Measurements from ENCODE around the gene ERP27. TPM values are rescaled to one million over a fixed set of nuclear protein-coding genes. Genes with fewer than 3 reads are reported as not detected.

Gene ERP27
- total RNA-seq, 1 experiment from 2014 or later, result 0.03 TPM

DNA sequence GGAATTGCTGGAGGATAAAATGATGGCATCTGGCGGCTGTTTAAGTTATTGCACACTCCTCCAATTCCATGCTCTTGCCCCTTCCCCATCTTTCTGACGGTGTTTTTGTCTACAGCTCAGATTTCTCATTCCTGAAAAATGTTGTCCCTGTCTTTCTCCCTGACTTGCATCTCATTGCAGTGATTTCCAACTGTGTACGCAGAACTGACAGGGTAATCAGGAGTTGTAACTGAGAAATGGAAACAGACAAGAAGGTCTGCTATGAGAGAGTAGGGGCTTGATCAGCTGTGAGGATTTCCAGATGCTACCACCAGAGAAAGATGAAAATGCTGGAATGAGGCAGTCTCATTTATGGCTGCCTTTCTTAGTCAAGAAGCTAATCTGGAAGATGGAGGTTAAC lies 1.3 kb downstream of the ERP27 start:
- no peak for DNase-seq (ENCODE audit: low read depth)

DNA sequence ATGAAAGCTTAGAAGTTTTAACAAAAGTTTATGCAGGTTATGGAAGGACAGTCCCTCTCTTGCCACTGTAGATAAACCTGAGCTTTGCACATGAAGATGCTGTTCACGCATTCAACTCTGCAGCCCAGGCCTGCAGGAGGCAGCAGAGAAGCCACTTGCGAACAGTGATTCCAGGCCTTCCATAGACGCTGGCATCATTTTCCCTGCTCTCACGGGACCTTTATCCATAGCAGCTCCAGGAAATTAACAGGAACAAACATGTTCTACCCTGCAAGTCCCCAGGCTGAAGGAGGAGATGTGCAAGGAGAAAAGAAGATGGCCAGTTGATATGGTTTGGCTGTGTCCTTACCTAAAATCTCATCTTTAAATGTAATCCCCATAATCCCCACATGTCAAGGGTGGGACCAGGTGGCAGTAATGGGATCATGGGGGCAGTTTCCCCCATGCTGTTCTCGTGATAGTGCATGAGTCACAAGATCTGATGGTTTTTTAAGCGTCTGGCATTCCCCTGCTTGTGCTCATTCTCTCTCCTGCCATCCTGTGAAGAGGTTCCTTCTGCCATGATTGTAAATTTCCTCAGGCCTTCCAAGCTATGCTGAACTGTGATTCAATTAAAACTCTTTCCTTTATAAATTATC lies 2.0 kb downstream of the ERP27 start:
- peak; percentile 21 for DNase-seq (ENCODE audit: low read depth)

DNA sequence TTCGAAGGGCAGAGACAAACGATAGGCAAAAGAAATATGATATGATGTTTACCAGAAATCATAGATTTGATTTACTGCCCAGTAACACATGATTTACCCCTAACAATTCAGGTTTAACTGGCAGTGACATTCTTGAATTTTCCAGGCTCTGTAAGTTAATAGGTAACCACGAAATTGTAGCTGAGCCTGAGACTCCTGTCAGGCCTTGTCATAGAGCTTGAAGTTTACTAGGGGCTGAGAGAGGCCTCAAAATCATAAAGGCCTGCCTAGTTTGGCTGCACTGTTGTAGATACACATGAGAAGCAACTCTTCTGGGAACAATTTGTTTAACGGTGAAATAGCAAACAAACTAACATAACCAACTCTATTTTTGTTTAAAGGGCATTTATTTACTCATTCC lies 3.3 kb downstream of the ERP27 start:
- no peak for DNase-seq (ENCODE audit: low read depth)

DNA sequence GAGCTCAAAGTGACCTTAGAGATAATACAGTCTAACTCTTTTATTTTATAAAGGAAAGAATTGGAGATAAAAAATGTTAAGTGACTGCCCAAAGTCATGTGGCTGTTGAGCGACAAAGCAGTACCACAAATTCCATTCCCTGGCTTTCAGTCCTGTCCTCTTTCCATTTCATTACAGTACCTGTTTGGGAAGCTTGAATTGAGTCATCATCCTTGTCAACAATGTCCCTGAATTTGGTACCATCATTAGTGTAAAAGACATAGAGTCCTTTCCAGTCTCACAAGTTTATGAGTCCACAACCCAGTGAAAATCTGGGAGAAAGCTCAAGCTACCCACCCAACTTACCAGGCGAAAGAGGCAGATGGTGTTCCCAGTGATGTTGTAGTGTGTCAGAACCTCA lies 3.8 kb downstream of the ERP27 start:
- DNase-seq (ENCODE audit: low read depth), result no peak

DNA sequence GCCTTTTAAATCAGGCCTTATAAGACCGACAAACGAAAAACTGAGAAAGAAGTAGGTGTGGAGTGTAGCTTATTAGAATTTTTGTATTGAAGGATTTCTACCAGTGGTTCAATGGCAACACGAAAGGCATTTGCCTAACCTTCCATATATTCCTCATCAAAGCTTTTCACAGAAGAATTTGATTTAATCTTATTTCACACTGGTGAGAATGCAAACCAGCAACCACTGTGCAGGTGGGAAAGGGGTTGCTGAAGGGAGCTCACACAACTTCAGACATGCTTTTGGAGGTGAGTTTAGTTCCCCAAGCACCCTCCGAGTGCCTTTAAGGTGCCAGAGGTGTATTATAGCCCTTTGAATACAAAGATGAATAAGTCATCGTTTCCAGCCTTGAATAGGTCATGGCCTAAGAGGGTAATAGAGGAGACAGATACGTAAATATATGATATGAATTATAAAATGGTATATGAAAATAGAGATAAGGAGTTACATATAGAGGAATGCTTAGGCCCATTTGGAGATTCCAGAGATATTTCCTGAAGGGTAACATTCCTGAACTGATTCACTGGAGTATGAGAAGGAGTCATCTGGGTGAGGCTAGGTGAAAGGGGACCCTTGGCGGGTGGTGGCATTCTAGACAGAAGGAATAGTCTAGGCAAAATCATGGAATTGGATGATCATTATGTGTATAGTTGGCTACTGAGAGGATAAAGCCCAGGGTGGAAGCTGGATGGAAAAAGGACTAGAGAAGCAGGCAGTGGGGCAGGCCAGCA lies 6.4 kb downstream of the ERP27 start:
- DNase-seq (ENCODE audit: low read depth), result no peak

DNA sequence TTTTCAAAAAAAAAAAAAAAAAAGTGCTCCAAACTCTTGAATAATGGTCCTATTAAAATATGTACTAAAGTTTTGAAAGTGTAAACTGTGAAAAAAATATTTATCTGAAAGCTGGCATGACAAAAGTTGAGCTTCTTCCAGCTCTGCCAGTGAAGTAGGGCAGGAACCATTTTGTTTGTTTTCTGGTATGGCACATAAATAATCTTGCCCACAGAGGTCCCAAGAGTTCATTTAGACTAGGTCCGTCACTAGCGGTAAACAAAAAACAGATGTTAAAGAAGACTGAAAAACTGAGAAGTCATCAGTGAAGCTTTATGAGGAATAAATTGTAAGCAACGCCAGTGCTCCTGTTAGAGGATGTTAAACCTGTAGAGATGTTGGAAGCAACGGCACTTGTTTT lies 7.0 kb downstream of the ERP27 start:
- no peak for DNase-seq (ENCODE audit: low read depth)

DNA sequence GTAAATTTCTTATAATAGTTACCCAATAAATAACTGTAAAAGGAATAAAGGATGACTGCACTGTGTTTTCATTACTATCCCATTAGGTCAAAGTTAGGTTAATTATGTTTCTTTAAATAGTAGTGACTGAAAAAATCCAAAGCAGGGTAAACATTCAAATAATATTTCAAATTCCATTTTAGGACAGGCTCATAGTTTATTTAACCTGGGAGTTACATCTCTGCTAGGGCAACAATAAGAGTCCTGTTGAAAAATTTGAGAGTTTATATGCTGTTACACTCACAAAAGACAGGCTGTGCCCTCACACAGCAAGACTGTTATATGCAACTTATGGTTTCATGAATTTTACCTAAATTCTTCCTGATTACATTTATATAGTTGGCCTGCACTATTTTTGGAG lies 8.0 kb downstream of the ERP27 start:
- no peak for DNase-seq (ENCODE audit: low read depth)

DNA sequence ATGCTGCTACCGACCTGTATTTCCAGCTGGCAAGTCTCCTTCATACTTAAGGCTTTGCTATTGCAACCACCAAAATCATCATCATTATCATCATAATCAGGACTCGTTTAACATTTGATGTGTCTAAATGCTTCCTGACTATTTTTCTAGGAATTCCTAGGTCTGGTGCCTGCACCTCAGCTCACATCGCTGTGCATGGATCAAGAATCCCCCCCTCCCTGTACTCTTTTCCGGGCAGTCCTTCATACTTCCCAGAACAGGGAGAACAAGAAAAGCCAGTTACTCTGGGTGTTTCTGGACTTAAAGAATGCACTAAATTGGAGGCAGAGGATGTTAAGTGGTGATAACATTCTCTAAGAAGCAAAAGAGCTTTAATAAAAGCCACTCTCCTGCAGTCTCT lies 9.4 kb downstream of the ERP27 start:
- DNase-seq (ENCODE audit: low read depth), result no peak

DNA sequence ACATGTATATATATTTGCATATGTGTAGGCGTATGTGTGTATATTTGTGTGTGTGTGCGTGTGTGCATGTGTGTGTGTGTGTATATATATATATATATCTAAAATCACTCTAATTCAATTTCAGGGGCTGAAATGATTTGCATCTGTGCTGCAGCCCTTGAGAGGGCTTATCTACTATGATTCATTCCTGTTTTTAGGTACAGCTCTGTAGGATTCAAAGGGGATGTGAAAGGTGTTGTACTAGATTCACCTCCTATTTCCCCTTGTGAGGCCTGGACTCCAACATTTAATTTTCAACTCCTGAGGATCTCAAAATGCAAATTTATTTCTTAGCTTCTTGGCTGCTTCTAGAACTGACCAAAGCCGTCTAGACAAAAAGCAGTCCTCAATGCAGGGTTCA lies 11.1 kb downstream of the ERP27 start:
- DNase-seq (ENCODE audit: low read depth), result no peak

DNA sequence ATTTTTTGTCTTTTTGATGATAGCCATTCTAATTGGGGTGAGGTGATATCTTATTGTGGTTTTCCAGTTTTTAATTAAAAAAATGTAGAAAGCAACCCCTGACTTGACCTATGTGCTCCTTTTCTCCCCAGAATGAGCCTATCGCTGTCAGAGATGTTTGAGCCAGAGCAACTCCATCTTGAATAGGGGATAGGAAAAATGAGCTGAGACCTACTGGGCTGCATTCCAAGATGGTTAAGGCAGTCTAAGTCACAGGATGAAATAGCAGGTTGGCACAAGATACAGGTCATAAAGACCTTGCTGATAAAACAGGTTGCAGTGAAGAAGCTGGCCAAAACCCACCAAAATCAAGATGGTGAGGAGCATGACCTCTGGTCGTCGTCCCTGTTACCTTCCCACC lies 13.8 kb downstream of the ERP27 start:
- DNase-seq (ENCODE audit: low read depth), result no peak

DNA sequence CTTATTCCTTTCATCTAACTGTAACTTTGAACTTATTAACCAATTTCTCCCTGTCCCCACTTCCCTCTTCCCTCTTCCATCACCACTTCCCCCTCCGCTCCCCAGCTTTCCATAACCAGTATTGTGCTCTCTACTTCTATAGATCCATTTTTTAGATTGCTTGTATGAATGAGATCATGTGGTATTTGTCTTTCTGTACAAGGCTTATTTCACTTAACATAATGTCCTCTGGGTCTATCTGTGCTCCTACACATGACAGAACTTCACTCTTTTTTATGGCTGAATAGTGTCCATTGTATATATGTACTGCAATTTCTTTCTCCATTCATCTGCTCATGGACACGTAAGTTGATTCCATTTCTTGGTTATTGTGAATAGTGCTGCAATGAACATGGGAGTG lies 14.4 kb downstream of the ERP27 start:
- peak; percentile 6 for DNase-seq (ENCODE audit: low read depth)

DNA sequence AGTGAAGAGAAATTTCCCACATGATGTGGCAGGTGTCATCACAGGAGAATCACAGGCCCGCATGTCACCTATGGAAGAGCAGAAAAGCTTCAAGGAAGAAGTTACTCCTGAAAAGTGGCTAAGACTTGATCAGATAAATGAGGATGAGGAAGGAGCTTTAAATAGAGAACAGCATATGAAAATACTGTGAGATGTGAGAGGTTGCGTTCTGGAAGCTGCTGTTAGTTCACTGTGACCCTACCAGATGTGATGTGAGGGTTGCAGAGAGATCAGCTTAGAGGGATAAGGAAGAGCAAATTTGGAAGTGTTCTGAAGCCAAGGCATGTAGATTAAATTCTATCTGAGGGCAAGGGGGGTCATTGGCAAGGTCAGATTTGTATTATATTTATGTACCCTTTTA lies 17.1 kb downstream of the ERP27 start:
- no peak for DNase-seq (ENCODE audit: low read depth)

DNA sequence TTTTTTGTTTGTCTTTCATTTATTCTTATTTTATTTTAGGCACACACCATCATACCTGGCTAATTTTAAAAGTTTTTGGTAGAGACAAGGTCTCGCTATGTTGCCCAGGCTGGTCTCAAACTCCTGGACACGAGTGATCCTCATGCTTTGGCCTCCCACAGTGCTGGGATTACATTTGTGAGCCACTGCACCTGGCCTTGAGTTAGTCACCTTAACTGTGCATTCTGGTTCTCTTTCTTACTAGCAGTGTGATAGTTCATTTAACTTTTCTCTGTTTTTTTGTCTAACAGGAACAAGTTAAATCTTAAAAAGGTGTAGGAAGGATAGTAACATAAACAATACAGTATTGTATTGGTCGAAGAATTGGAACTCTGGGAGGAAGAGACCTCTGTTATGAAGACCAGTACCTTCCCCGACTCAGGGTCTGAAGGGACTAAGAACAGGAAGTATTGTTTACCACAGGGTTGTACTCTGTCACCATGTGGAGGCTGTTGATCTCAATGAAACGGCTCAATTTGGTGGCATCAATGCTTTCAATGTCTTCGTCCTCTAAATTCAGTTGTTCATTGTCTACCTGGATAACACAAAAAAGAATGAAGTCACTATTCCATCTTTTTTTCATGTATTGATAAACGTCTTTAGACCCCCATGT lies 17.7 kb downstream of the ERP27 start:
- DNase-seq (ENCODE audit: low read depth), result no peak

DNA sequence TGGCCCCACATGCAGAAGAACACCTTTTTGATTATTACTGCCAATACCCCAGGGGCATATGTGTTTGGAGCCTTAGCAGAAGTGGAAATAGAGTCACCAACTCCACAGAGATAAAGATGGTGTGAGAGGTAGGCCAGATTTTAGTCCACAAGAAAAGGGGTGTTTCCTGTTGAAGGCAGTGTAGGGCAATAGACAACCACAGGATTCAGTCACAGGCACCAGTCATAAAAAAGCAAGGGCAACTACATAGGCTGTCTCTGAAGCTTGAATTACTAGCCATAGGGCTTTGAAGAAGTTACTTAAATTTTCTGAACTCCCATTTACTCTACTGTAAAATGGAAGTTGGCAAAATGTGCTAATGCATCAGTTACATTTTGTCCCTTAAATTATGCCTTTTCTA lies 18.9 kb downstream of the ERP27 start:
- DNase-seq (ENCODE audit: low read depth), result no peak

DNA sequence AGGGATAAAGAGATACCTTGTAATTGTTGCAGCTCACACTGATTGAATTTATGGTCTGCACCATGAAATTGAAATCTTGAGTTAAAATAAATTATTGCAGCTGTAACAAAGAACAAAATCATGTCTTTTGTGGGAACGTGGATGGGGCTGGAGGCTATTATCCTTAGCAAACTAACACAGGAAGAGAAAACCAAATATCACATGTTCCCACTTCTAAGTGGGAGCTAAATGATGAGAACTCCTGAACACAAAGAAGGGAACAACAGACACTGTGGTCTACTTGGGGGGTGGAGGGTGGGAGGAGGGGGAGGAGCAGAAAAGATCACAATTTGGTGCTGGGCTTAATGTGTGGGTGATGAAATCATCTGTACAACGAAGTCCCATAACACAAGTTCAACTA lies 22.6 kb downstream of the ERP27 start:
- DNase-seq (ENCODE audit: low read depth), result no peak

DNA sequence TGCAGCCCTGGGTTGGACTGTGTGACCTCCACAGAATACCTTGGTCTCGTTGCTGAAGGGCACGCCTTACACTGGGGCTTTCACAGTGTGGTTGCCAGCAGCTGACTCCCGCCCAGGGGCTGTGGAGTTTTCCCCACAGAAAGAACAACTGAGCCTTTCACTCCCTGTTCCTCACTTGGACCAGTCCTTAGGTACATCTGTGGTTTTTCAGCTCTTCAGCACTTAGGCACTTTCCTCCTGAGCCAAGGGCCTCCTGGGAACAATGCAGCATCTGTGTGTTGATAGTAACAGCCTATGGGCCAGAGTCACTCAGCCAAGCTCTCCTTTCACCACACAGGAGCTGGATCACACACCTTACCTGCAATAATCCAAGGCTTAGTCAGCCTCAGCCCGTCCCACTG lies 25.0 kb downstream of the ERP27 start:
- DNase-seq (ENCODE audit: low read depth), result peak; percentile 42

DNA sequence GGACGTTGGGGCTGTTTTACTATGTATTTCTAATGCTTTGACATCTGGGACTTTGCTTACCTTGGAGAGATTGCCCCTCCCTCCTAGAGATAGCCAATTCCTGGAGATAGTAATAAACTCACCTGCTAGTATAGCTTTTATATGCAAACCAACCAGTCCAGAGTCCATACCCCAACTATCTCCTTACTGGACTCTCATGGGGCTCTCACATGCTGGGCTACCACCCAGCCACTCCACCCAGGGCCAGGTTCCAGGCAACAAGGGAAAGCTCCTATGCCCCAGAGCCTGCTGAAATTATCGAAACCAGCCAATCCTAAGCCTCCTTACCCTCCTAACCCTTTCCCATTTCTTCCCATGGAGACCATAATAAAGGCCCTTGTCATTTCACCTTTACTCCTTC lies 27.2 kb downstream of the ERP27 start:
- no peak for DNase-seq (ENCODE audit: low read depth)

DNA sequence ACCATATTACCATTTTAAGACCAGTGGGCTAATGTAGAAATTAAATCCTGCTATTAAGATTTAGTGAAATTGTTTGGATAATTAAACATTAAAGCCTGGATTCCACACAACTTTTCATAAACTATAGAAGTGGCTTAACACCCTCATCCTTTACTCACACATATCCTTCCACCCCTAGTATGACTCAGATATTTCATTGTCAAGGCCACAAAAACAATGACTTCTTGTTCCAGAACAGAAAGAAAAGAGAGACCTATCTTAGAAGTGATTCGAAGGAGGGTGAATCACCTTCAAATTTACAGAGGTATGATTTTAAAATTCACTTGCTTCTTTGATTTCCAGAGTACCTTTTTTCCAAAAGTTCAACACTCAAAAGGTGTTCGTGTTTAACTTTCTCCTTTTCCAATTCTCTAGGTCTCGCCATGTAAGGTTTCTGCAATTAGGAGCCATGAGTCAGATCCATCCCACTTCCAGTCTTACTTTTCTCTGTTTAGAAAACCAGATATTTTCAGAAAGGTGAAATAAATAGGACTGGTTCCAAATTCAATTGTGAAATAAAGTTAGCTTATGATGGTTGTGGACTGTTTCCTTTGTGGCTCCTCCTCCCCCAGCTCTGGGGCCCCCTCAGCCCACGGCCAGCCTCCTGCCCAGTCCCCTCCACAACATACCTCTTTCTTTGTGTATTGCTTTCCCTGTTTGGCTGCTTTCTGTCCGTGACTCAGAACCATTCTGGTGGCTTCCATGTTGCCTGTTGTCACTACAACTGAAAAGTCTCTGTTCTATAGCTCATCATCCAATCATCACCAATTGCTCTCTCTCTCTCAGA lies 28.0 kb downstream of the ERP27 start:
- DNase-seq (ENCODE audit: low read depth), result peak; percentile 90

DNA sequence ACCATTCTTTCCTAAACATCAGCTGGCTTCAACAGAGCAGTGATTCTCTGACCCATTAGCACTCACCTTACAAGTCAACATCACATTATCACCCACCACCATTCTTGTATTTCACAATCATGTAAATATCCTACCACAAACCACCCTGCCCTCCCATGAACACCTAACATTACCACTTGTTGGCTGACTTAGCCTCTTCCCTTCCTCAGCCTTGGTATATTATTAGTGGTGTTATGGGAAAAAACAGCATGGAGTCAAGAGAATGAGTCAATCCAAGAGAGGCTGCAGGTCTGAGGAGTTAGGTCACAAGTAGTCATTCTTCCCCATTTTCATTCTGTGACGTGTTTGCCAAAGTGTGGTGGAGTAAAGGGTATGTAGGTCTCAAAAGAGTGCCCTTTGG lies 30.4 kb downstream of the ERP27 start:
- peak; percentile 69 for DNase-seq (ENCODE audit: low read depth)

DNA sequence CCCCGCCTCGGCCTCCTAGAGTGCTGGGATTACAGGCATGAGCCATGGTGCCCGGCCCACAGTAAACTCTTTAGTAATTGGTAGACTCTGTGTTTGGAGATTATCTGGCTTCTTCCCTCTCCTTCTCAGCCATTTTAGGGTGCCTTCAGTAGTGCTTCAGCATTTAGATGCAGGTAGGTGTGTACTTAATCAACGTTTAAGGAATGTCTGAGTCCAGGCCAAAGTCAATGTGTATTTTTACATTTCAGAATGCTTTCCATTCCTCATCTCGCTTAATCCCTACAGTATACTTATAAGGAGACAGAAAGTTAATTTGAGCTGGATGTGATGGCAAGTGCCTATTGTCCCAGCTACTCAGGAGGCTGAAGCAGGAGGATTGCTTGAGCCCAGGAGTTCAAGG lies 32.2 kb downstream of the ERP27 start:
- DNase-seq (ENCODE audit: low read depth), result no peak

DNA sequence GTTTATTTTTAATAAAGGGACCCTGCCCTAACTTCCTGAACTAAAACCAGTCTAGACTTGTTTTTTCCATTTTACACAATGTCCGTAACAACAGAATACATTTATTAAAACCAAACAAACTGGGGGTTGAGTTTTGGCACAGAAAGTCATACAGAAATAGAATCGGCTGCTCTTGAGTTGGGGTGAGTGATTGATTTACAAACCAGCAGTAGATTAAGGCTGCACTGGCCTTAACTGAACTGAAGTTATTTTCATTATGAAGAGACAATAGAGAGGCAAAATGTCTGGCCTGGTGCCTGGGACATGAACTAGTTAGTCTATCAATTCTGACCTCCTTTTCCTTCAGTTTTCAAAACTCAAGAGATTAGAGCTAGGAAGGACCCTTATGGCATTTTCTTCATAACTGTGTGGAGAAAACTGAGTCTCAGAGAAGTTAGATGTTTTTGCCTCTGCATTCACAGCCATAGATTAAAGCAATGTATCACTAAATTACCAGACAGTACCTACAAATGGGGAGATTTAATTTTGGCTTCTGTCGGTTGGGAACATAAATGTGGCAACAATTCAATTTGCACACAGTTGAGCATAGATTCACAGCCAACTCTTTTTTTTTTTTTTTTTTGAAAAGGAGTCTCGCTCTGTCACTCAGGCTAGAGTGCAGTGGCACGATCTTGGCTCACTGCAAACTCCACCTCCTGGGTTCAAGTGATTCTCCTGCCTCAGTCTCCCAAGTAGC lies 32.9 kb downstream of the ERP27 start:
- no peak for DNase-seq (ENCODE audit: low read depth)
